Transverse colon (tissue), 4 donors: ENCODE measurements around the gene LMOD1. TPM values are rescaled to one million over a fixed set of nuclear protein-coding genes. Genes with fewer than 3 reads are reported as not detected.
"Not testable (repeated sequence)": the region's sequence is repeated elsewhere in the genome, so short reads cannot be mapped to it uniquely, and the experiment has no call there.

Experiments
- DNase-seq: peaks from one replicate; pipeline ENCODE4 v3.0.0-alpha.2; 2019
- H3K27ac ChIP-seq, 4 donors: fragments of 200-600 bp; sonication (generic); 2 replicates each; pipeline ENCODE4 v1.5.1; 2016 to 2018; ENCODE audit warnings: inconsistent platforms in 4 of 4
- H3K27me3 ChIP-seq: fragments of 200-600 bp; sonication (generic); 2 replicates; pipeline ENCODE4 v1.5.1; 2017; ENCODE audit warnings: inconsistent platforms
- H3K36me3 ChIP-seq, 4 donors: fragments of 200-600 bp; sonication (generic); 2 replicates each; pipeline ENCODE4 v1.5.1; 2017 to 2019; ENCODE audit warnings: inconsistent platforms in 4 of 4
- H3K4me1 ChIP-seq, 4 donors: fragments of 200-600 bp; sonication (generic); 2 replicates each; pipeline ENCODE4 v1.5.1; 2017 to 2020; ENCODE audit warnings: inconsistent platforms in 4 of 4
- H3K4me3 ChIP-seq, 4 donors: fragments of 200-600 bp; sonication (generic); 1 replicate in 1 of 4; 2 replicates in 3 of 4; pipeline versions ENCODE4 v1.5.1 to v1.6.1; 2017 to 2019; ENCODE audit warnings: inconsistent platforms in 4 of 4
- H3K9me3 ChIP-seq, 2 donors: fragments of 200-600 bp; sonication (generic); 2 replicates each; pipeline ENCODE4 v1.5.1; 2017 to 2019; ENCODE audit warnings: inconsistent platforms in 2 of 2
- CTCF ChIP-seq, 5 experiments: fragments of 200-600 bp in 3 of 5; fragments of 450-650 bp in 2 of 5; sonication (generic) in 3 of 5; IDR thresholded peaks; 1 replicate in 2 of 5; 2 replicates in 3 of 5; pipeline ENCODE4 v1.5.1; 2016 to 2017; ENCODE audit warnings: antibody characterized with exemption in 5 of 5, inconsistent platforms in 3 of 5, mild to moderate bottlenecking in 2 of 5, moderate library complexity in 1 of 5
- EP300 ChIP-seq: sonication (generic); formaldehyde crosslinking; IDR thresholded peaks from one replicate; pipeline ENCODE4 v1.6.1; 2017; ENCODE audit warnings: antibody characterized with exemption, low read depth
- POLR2A ChIP-seq: fragments of 450-650 bp; IDR thresholded peaks from one replicate; pipeline ENCODE4 v1.6.1; 2016; ENCODE audit warnings: antibody characterized with exemption, mild to moderate bottlenecking, moderate library complexity
- POLR2AphosphoS5 ChIP-seq, 3 donors: sonication (generic); formaldehyde crosslinking; IDR thresholded peaks; one replicate each; pipeline ENCODE4 v1.6.1; 2016; ENCODE audit warnings: antibody characterized with exemption in 3 of 3
- WGBS, 2 donors: methylation state at CpG; one replicate each; pipeline ENCODE4 v1.1.5; 2018; ENCODE audit warnings: low coverage in 1 of 2; 5-methylcytosine and 5-hydroxymethylcytosine counted together
- in situ Hi-C, 4 donors: fragments of 200-750 bp; cut with MboI; loops; one replicate each; pipeline versions ENCODE4 v1.15.0 to v1.15.1; 2017; ENCODE audit warnings: low sequenced_read_pairs in 3 of 4, low pct_ligation_motif_present in 1 of 4, low pct_unique_long_range_greater_than_20kb in 1 of 4
- intact Hi-C: fragments of 100-400 bp; cut with DNase I; formaldehyde crosslinking; loops from one replicate; pipeline ENCODE4 v1.15.1; 2023; ENCODE audit warnings: low total_unique reads
- total RNA-seq, 4 donors: library from RNA; depleted of rRNA; stranded (reverse); fragments of >200 nt; gene quantifications; one replicate each; pipeline ENCODE4 v1.1.0, GENCODE V29; 2016

Gene LMOD1
- total RNA-seq, 4 donors from 2014 or later, result 73.2 to 166 (median 115) TPM

- DNase-seq, result no peak
- H3K36me3 ChIP-seq, result peaks cover 0 to 85% (median 27%) of the 10 kb centered on the region in 4 donors
- no peak overlapping the region for H3K27ac ChIP-seq
- no peaks in the 10 kb centered on the region for H3K9me3 ChIP-seq
- 75 to 81% methylated on average over 1 of the region's 1 CpG for WGBS, 2 donors
- no peaks in the 10 kb centered on the region for H3K4me1 ChIP-seq
- H3K4me3 ChIP-seq, result no peak overlapping the region
- no peaks in the 10 kb centered on the region for H3K27me3 ChIP-seq
- intact Hi-C loops (no loop called here), in situ Hi-C loops (no loop called here)
- no peak for TF ChIP-seq POLR2A
- no peak for TF ChIP-seq POLR2AphosphoS5 (IDR thresholded peaks at IDR 0.05)
- TF ChIP-seq EP300, result no peak
- TF ChIP-seq CTCF (IDR thresholded peaks at IDR 0.05), result no peak
Observed at GRCh38 chr1:201964261-201964660, 17.9 kb upstream of the LMOD1 start.

- intact Hi-C loops, DNase-seq, H3K4me3 ChIP-seq, in situ Hi-C loops, H3K4me1 ChIP-seq, H3K27me3 ChIP-seq, H3K27ac ChIP-seq, H3K9me3 ChIP-seq: not testable (repeated sequence)
- peaks cover 0 to 81% (median 33%) of the 10 kb centered on the region in 4 donors for H3K36me3 ChIP-seq
- 92 to 94% methylated on average over 10 of the region's 10 CpGs for WGBS, 2 donors
Observed at GRCh38 chr1:201962382-201962781, 16.0 kb upstream of the LMOD1 start.

- no peak for DNase-seq
- no peaks in the 10 kb centered on the region for H3K27me3 ChIP-seq
- TF ChIP-seq POLR2A, result no peak
- no peak for TF ChIP-seq EP300
- no peak for TF ChIP-seq CTCF (IDR thresholded peaks at IDR 0.05)
- TF ChIP-seq POLR2AphosphoS5 (IDR thresholded peaks at IDR 0.05), result no peak
- H3K4me1 ChIP-seq, result peaks cover 7 to 20% (median 12%) of the 10 kb centered on the region in 4 donors
- intact Hi-C loops (no loop called here), in situ Hi-C loops (no loop called here)
- H3K4me3 ChIP-seq, result no peak overlapping the region
- no peak overlapping the region for H3K27ac ChIP-seq
- 79 to 81% methylated on average over 3 to 5 of the region's 5 CpGs for WGBS, 2 donors
- H3K9me3 ChIP-seq, result no peaks in the 10 kb centered on the region
- H3K36me3 ChIP-seq, result peaks cover 0 to 50% (median 19%) of the 10 kb centered on the region in 4 donors
Observed at GRCh38 chr1:201958348-201958747, 12.0 kb upstream of the LMOD1 start.

GRCh38 chr1:201955729-201956143 is 9.4 kb upstream of the LMOD1 start:
- intact Hi-C loops (no loop called here), in situ Hi-C loops (no loop called here)
- Histone ChIP-seq H3K4me3 (peak overlapping the region; percentile 81 to 88 (median 84)), H3K27ac (peak overlapping the region; percentile 87 to 92 (median 89)), H3K9me3 (no peaks in the 10 kb centered on the region), H3K4me1 (peaks cover 7 to 20% (median 12%) of the 10 kb centered on the region in 4 donors), H3K27me3 (no peaks in the 10 kb centered on the region), H3K36me3 (peaks cover 0 to 26% (median 6%) of the 10 kb centered on the region in 4 donors)
- WGBS, 2 donors, result 0 to 1% methylated on average over 1 to 17 of the region's 17 CpGs
- TF ChIP-seq CTCF (IDR thresholded peaks at IDR 0.05) (no peak), POLR2AphosphoS5 (IDR thresholded peaks at IDR 0.05) (no peak), POLR2A (no peak), EP300 (no peak)
- no peak for DNase-seq
